NCI-H1694 treated with DMSO at 0.1 percent for 48 hours (cell line): ENCODE data around the gene TBC1D16.
A peak's percentile ranks its signal among the peaks of the same experiment; 100 is the strongest.

Experiments
- DNase-seq: peaks from one replicate; lab custom pipeline; 2025; lab: John Stamatoyannopoulos, UW

Gene TBC1D16

GRCh38 chr17:80035687-80035936 lies at the start of gene TBC1D16:
Gene TBC1D16, minus strand, starts transcription at chr17:80035872. Its CDS starts 22,325 bp downstream, at chr17:80013547.
- no peak for DNase-seq

GRCh38 chr17:80084773-80085172 lies 49.1 kb upstream of the TBC1D16 start:
- no peak for DNase-seq

GRCh38 chr17:80083136-80083661 lies 47.5 kb upstream of the TBC1D16 start:
- no peak for DNase-seq

DNA sequence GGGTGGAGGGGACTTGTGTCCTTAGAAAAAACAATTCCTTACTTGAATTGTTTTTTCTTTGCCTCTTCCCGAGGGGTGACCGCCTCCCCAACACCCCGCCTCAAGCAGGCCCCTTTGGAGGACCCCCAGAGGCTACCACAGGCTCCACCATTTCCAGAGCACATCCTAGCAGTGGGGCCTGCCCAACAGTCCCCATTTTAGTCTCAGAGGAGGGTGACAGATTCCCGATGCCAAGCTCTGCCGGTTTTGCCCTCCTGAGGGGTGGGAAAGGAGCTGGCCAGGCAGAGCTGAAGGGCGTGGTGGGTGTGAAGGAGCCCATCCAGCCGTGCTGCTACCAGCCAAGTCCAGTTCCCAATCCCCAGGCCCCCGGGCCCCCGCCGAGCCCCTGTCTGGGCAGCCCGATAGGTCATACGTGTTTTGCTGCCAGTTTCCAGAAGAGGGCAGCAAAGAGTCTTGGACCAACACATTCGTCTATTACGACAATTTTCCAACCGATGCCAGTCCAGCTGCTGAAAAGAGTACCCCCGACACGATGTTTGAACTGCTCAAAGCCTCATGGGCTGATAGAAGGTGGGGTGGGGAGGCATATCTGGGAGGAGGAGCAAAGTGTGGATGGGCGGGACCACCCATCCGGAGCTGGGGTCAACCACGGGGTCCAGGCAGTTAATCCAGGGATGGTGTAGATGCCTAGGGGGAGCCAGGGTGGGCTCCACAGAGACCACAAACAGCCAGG lies 46.9 kb upstream of the TBC1D16 start:
- peak; percentile 90 for DNase-seq

DNA sequence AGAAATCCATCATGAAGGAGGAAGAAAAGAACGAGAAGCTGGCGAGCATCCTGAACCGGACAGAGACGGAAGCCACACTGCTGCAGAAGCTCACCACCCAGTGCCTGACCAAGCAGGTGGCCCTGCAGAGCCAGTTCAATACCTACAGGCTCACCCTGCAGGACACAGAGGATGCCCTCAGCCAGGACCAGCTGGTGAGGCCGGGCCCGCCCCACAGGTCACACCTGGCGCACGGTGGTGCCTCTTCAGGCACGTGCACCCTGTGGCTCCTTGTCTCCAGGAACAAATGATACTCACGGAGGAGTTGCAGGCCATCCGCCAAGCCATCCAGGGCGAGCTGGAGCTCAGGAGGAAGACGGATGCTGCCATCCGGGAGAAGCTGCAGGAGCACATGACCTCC lies 45.9 kb upstream of the TBC1D16 start:
- DNase-seq, result no peak

- DNase-seq, result no peak
Observed at GRCh38 chr17:80080081-80080480, 44.4 kb upstream of the TBC1D16 start.

- no peak for DNase-seq
Observed at GRCh38 chr17:80072410-80072809, 36.7 kb upstream of the TBC1D16 start.

DNA sequence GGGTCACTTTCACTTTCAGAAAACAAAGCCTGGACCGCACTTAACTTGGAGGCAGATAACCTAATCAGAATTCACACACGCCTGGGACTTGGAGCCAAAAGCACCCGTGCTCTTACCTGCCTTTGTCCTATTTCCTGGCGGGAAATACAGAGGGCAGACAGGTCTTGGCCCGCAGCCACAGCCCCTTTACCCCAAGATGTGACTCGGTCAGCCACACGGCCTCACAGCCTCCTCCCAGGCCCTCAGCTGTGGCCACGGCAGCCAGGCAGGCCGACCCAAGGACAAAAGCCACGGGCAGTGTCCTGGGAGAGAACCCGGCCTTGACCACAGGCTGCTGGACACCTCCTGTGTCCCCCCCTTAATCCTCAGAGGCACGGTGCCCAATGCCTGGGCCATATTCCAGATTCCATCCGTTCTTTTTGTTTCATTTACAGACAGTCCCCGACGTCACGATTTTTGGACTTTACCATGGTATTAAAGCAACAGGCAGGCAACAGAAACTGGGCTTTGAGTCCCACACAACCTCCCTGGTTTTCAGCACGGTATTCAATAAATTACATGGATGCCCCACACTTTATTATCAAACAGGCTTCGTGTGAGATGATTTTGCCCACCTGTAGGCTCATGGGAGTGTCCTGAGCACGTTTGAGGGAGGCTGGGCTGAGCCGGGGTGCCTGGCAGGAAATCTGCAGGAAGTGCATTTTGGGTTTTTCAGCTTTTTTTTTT lies 35.6 kb upstream of the TBC1D16 start:
- no peak for DNase-seq

DNA sequence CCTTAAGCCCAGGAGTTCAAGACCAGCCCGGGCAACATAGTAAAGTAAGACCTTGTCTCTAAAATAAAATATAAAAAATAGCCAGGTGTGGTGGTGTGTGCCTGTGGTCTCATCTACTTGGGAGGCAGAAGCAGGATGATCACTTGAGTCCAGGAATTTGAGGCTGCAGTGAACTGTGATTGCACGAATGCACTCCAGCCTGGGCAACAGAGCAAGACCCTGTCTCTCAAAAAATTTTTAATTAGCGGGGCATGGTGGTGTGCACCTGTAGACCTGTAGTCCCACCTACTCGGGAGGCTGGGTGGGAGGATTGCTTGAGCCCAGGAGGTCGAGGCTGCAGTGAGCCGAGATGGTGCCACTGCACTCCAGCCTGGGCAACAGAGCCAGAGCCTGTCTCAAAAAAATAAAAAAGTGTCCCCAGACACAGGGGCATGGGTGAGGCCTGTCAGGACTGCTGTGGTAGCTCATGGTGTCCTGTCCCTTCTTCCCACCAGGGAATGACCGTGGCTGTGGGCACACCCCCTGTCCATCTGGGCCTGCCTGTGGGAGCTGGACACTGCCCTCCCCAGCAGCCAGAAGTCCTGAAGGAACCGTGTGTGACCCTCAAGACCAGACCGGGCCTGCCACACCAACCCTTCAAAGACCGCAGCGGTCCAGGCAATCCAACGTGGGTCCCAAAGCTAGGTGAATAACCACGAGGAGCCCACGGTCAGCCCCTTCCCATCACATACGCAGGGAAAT lies 34.9 kb upstream of the TBC1D16 start:
- DNase-seq, result no peak

GRCh38 chr17:80068301-80069222 lies 32.9 kb upstream of the TBC1D16 start:
- DNase-seq, result no peak

- no peak for DNase-seq
Observed at GRCh38 chr17:80067393-80067986, 31.8 kb upstream of the TBC1D16 start.

- no peak for DNase-seq
Observed at GRCh38 chr17:80065478-80066170, 30.0 kb upstream of the TBC1D16 start.

DNA sequence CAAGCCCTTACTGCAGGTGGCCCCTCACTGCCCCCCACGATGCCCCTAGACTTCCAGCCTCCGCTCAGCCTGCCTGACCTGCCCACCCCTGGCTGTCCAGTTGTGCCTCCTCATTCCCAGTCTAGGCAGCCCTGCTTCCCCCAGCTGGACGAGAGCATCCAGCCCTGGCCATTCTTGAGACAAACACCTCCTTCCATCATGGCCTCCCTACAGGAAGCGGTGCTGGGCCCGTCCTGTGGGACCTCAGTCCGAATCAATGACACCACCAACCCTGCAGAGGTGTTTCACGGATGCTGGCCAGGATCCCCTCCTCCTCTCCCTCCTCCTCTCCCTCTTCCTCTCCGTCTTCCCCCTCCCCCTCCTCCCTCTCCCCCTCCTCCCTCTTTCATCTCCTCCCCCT lies 29.0 kb upstream of the TBC1D16 start:
- no peak for DNase-seq

DNA sequence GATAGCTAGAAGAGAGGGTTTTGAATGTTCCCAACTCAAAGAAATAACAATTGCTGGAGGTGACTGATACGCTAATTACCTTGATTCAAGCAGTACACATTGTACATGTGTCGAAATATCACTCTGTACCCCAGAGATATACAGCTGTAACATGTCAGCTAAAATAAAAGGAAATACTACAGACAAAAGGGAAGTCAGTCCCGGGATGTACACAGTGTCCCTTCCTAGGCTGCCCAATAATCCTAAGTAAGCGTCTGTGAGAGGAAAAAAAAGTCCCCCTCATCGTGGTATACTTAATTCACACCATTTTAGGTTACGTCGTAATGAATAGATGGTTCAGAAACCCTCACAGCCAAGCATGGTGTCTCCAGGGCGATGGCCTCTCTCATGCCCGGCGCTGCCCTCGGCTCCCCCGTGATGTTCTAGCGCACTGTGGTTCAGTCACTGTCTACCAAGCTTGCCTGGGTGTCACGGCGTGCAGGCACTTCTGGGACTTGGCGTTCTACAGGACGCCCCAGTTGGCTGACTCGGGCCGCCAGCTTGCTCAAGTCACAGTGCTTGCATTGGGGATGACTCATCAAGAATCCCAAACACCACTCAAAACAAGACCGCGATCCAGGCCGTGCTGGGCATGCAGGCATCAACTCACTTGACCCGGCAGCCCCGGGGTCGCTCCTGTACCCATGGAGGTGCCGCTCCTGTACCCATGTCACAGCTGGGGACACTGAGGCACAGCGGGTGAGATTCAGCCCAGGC lies 28.3 kb upstream of the TBC1D16 start:
- no peak for DNase-seq

GRCh38 chr17:80061421-80061820 lies 25.7 kb upstream of the TBC1D16 start:
- no peak for DNase-seq

DNA sequence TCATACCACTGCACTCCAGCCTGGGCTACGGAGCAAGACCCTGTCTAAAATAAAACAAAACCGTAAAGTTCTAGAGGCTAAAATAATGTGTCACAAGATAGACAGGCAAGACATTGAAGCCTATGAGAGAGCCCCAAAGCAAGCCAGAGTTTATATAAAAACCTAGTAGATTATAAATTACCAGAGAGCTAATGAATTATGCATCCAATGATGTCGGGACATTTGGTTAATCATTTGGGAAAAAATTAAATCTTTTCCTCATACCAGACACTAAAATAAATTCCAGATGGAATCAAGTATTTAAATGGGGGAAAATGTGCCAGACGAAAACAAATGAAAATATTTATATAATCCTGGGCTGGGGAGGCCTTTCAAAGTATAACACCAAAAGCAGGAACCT lies 25.0 kb upstream of the TBC1D16 start:
- no peak for DNase-seq

DNA sequence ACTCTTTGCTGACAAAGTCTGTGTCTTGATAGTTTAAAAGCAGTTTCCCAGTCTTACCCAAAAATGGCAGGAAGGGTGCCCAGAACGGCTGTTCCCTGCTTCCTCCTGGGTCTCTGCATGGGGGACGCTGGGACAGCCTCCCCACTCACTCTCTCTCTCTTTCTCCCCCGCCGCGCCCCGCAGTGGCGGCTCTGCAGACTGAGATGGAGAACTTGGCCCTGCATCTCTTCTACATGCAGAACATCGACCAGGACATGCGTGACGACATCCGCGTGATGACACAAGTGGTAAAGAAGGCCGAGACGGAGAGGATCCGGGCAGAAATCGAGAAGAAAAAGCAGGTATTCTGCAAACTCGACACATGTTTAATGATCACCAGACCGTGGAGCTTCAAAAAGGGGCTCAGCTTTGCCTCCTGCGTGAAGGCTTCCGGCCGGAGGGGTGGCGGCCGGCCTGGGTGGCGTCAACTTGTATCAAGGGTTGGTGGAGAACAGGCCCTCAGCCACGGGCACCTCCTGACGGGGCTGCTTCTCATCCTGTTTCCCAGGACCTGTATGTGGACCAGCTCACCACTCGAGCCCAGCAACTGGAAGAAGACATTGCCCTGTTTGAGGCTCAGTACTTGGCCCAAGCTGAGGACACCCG lies 22.8 kb upstream of the TBC1D16 start:
- no peak for DNase-seq

DNA sequence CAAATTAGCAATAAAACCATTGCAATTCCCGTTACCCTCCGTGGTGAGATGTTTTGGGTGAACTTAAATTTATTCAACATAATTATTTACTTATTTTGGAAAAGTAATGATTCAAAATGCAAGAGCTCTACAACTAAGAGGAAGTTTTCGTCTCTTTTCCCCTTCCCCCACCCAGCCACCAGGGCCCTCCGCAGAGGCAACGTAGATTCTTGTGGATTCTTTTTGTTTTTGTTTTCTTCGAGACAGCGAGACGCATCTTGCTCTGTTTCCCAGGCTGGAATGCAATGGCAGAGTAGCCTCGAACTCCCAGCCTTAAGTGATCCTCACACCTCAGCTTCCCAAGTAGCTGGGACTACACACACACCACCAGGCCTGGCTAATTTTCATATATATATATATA lies 19.9 kb upstream of the TBC1D16 start:
- DNase-seq, result no peak

DNA sequence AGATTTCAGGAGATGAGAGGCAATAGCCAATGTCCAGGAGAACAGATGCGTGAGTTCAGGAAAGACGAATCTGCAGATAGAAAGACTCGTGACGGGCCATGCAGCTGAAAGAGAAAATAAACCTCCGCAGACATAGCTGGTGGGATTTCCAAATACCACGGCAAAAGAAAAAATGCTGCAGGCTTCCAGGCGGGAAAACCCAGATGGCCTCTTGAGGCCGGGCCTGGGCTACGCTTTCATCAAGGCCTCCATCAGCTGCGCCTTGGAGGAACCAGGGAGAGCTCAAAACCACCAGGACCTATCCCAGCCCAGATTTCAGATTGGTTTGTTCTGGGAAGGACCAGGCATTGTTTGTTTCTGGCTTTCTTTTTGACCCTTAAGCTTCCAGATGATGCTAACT lies 17.4 kb upstream of the TBC1D16 start:
- DNase-seq, result no peak

- no peak for DNase-seq
Observed at GRCh38 chr17:80051681-80052080, 16.0 kb upstream of the TBC1D16 start.
